DND-41 (cell line): ENCODE results near the gene SH3RF3.

Experiments
- EZH2 ChIP-seq: IDR thresholded peaks from 3 replicates; pipeline ENCODE4 v1.6.1; 2012; ENCODE audit warnings: borderline replicate concordance, low read depth, mild to moderate bottlenecking, moderate library complexity, low read length, inconsistent platforms; ENCODE audit not compliant: severe bottlenecking
- TF ChIP-seq, protein P1 (sequence below): IDR thresholded peaks from 2 replicates; pipeline ENCODE4 v1.5.1; 2012; ENCODE audit warnings: borderline replicate concordance, low read length, moderate library complexity, mild to moderate bottlenecking; ENCODE audit not compliant: poor library complexity, severe bottlenecking; ENCODE audit errors: extremely low read depth

DNA sequence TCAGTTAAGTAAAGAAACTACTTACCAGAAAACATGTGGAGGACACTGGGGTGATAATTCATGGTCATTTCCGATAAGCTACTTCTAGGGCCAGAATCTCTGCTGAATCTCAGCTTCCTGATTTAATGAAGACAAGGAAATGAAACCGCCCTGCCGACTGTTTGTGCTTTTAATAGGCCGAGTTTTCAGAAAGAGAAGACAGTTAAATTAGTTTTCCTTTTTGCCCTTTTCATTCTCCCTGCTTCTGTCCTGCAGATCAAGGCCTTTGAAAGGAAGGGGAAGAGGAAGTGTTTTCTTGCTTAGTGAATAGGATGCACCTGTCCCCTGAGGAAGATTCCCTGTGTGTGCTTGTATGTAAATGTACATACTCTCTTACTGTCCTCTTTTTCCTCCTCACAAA lies 126.6 kb downstream of the SH3RF3 start:
- TF ChIP-seq EZH2, result no peak
- TF ChIP-seq, protein P1, sequence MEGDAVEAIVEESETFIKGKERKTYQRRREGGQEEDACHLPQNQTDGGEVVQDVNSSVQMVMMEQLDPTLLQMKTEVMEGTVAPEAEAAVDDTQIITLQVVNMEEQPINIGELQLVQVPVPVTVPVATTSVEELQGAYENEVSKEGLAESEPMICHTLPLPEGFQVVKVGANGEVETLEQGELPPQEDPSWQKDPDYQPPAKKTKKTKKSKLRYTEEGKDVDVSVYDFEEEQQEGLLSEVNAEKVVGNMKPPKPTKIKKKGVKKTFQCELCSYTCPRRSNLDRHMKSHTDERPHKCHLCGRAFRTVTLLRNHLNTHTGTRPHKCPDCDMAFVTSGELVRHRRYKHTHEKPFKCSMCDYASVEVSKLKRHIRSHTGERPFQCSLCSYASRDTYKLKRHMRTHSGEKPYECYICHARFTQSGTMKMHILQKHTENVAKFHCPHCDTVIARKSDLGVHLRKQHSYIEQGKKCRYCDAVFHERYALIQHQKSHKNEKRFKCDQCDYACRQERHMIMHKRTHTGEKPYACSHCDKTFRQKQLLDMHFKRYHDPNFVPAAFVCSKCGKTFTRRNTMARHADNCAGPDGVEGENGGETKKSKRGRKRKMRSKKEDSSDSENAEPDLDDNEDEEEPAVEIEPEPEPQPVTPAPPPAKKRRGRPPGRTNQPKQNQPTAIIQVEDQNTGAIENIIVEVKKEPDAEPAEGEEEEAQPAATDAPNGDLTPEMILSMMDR, result no peak
